Hepatocyte (in vitro differentiated cells): ENCODE data around the gene CLSTN3. TPM values are rescaled to one million over a fixed set of nuclear protein-coding genes. Genes with fewer than 3 reads are reported as not detected.
A peak's percentile ranks its signal among the peaks of the same experiment; 100 is the strongest.

ENCODE experiments used
- DNase-seq: peaks from one replicate; pipeline ENCODE4 v3.0.0-alpha.2; 2016; ENCODE audit warnings: low spot score
- H2AFZ ChIP-seq: fragments of 200-600 bp; sonication (generic); 2 replicates; pipeline ENCODE4 v1.6.0; 2016; ENCODE audit warnings: antibody characterized with exemption, mild to moderate bottlenecking
- H3K27ac ChIP-seq: fragments of 200-600 bp; sonication (generic); 2 replicates; pipeline ENCODE4 v1.5.1; 2016; ENCODE audit warnings: mild to moderate bottlenecking
- H3K27me3 ChIP-seq: fragments of 200-600 bp; sonication (generic); 2 replicates; pipeline ENCODE4 v1.6.1; 2016
- H3K36me3 ChIP-seq: fragments of 200-600 bp; sonication (generic); replicated peaks from 2 replicates; pipeline ENCODE4 v1.5.1; 2016; ENCODE audit warnings: low read depth; ENCODE audit not compliant: insufficient read depth
- H3K4me1 ChIP-seq: fragments of 200-600 bp; sonication (generic); 2 replicates; pipeline ENCODE4 v1.5.1; 2016; ENCODE audit warnings: mild to moderate bottlenecking, moderate library complexity; ENCODE audit not compliant: insufficient read depth
- H3K4me2 ChIP-seq: fragments of 200-600 bp; sonication (generic); 2 replicates; pipeline ENCODE4 v1.6.0; 2016
- H3K4me3 ChIP-seq: fragments of 200-600 bp; sonication (generic); 2 replicates; pipeline ENCODE4 v1.5.1; 2016; ENCODE audit warnings: mild to moderate bottlenecking
- H3K79me2 ChIP-seq: fragments of 200-600 bp; sonication (generic); 2 replicates; pipeline ENCODE4 v1.6.0; 2017; ENCODE audit warnings: mild to moderate bottlenecking
- H3K9me2 ChIP-seq: fragments of 200-600 bp; sonication (generic); replicated peaks from 2 replicates; pipeline ENCODE4 v1.6.0; 2017; ENCODE audit warnings: mild to moderate bottlenecking; ENCODE audit not compliant: insufficient read depth
- H3K9me3 ChIP-seq: fragments of 200-600 bp; sonication (generic); 2 replicates; pipeline ENCODE4 v1.5.1; 2016; ENCODE audit warnings: low read depth, mild to moderate bottlenecking
- H4K20me1 ChIP-seq: fragments of 200-600 bp; sonication (generic); 2 replicates; pipeline ENCODE4 v1.6.0; 2016; ENCODE audit warnings: mild to moderate bottlenecking; ENCODE audit not compliant: insufficient read depth, poor library complexity, severe bottlenecking
- CTCF ChIP-seq: fragments of 200-600 bp; sonication (generic); IDR thresholded peaks from 2 replicates; pipeline ENCODE4 v1.5.1; 2016; ENCODE audit warnings: antibody characterized with exemption, mild to moderate bottlenecking; ENCODE audit not compliant: poor library complexity
- EZH2 ChIP-seq: fragments of 200-600 bp; sonication (generic); IDR thresholded peaks from 2 replicates; pipeline ENCODE4 v1.6.1; 2016; ENCODE audit warnings: antibody characterized with exemption, mild to moderate bottlenecking, borderline replicate concordance
- EZH2phosphoT487 ChIP-seq: fragments of 200-600 bp; sonication (generic); IDR thresholded peaks from one replicate; pipeline ENCODE4 v1.6.1; 2018; ENCODE audit warnings: antibody characterized with exemption, mild to moderate bottlenecking, low read depth, moderate library complexity; ENCODE audit not compliant: unreplicated experiment, severe bottlenecking
- WGBS: methylation state at CpG from one replicate; pipeline ENCODE4 v1.1.6; 2016; ENCODE audit warnings: low lambda C conversion rate; ENCODE audit errors: missing lambda C conversion rate; 5-methylcytosine and 5-hydroxymethylcytosine counted together
- polyA plus RNA-seq: library from polyadenylated mRNA; unstranded; fragments of >200 nt; fragmentation: Nextera tagmentation; extraction: Ambion mirVana; gene quantifications from 2 replicates; pipeline ENCODE4 v1.2.1, GENCODE V29; 2016
- total RNA-seq: library from RNA; depleted of rRNA; stranded (reverse); fragments of >200 nt; gene quantifications from 2 replicates; pipeline ENCODE4 v1.2.3, GENCODE V29; 2014

CLSTN3 gene
- total and polyA plus RNA-seq, 2 experiments from 2014 or later, result 37.8 to 57.0 TPM

GRCh38 chr12:7190268-7191055 is 60.3 kb downstream of the CLSTN3 start:
- no peak overlapping the region for H3K27ac ChIP-seq

DNA sequence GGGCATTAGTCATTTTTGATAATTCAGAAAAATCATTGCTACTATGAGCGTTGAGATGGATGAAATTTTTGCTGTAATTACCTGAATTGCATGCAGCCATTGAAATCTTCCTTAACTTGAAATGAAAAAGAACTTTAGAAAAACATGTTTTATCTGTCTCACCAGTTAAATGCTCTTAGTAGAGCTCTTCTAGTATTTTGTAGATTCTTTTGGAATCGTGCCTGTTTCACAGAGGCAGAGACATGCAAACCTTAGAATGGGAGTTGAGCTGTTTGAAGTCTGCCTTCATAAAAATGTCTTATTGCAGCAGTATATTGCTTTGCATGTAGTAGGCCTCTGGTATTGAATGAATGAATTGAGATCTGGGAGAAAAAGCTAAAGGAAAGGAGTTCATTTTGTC is 63.5 kb downstream of the CLSTN3 start:
- DNase-seq, result no peak
- Histone ChIP-seq H3K4me3 (no peak overlapping the region), H3K9me2 (no peaks in the 10 kb centered on the region), H3K9me3 (no peaks in the 10 kb centered on the region), H3K4me1 (peaks cover 8% of the 10 kb centered on the region), H2AFZ (no peak overlapping the region), H3K27me3 (no peaks in the 10 kb centered on the region), H3K79me2 (peaks cover 32% of the 10 kb centered on the region), H3K4me2 (no peak overlapping the region), H4K20me1 (no peaks in the 10 kb centered on the region), H3K36me3 (peaks cover 3% of the 10 kb centered on the region), H3K27ac (no peak overlapping the region)
- 76% methylated on average over 2 of the region's 2 CpGs for WGBS
- TF ChIP-seq EZH2phosphoT487 (no peak), EZH2 (no peak), CTCF (no peak)

More at GRCh38 chr12:7190268-7191055, 60.3 kb downstream of the CLSTN3 start:
- H4K20me1 ChIP-seq, result no peaks in the 10 kb centered on the region
- WGBS, result 25% methylated on average over 17 of the region's 17 CpGs
- H3K9me2 ChIP-seq, result no peaks in the 10 kb centered on the region
- H3K4me2 ChIP-seq, result peak overlapping the region; percentile 96
- H3K36me3 ChIP-seq, result peaks cover 3% of the 10 kb centered on the region
- H3K27me3 ChIP-seq, result no peaks in the 10 kb centered on the region
- H3K4me1 ChIP-seq, result peaks cover 13% of the 10 kb centered on the region
- peaks cover 30% of the 10 kb centered on the region for H3K79me2 ChIP-seq
- peak; percentile 39 for DNase-seq
- H3K4me3 ChIP-seq, result peak overlapping the region; percentile 70
- TF ChIP-seq CTCF (no peak), EZH2phosphoT487 (no peak), EZH2 (no peak)
- no peaks in the 10 kb centered on the region for H3K9me3 ChIP-seq
- H2AFZ ChIP-seq, result peak overlapping the region; percentile 89

DNA sequence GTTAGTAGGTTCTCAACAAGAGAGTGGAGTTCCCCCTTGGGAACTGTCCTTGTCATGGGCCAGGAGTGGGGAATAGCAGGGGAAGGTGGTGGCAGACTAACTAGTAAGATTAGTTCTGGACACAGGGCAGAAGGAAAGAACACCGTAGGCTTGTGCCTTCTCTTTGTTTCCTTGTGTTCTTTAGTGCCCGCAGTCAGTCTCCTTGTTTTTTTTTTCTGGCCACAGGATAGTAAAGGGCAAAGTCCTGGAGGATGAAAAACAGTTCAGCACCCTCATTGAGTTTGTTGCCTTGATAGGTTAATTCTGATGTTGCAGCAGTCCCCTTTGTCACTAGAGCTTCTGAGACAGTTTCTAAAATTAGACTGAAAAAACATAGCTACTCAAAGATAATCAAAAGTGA is 67.7 kb downstream of the CLSTN3 start:
- H3K79me2 ChIP-seq, result peaks cover 10% of the 10 kb centered on the region
- H3K27me3 ChIP-seq, result no peaks in the 10 kb centered on the region
- H3K4me1 ChIP-seq, result no peaks in the 10 kb centered on the region
- peak overlapping the region; percentile 81 for H3K27ac ChIP-seq
- no peak overlapping the region for H3K4me3 ChIP-seq
- peak; percentile 28 for DNase-seq
- no peaks in the 10 kb centered on the region for H3K9me2 ChIP-seq
- 75% methylated on average over 2 of the region's 2 CpGs for WGBS
- H4K20me1 ChIP-seq, result no peaks in the 10 kb centered on the region
- no peaks in the 10 kb centered on the region for H3K36me3 ChIP-seq
- peak overlapping the region; percentile 63 for H3K4me2 ChIP-seq
- H3K9me3 ChIP-seq, result no peaks in the 10 kb centered on the region
- TF ChIP-seq CTCF (no peak), EZH2 (no peak), EZH2phosphoT487 (no peak)
- H2AFZ ChIP-seq, result no peak overlapping the region
